GM21423 (cell line): ENCODE results near the gene COL25A1.
"Not testable (repeated sequence)": the region's sequence is repeated elsewhere in the genome, so short reads cannot be mapped to it uniquely, and the experiment has no call there.

ENCODE experiments used
- ATAC-seq: cut with Tn5 transposase; IDR thresholded peaks from one replicate; pipeline ENCODE4 v1.9.1; 2021; ENCODE audit warnings: mild to moderate bottlenecking, moderate library complexity; ENCODE audit not compliant: unreplicated experiment

The COL25A1 gene

DNA sequence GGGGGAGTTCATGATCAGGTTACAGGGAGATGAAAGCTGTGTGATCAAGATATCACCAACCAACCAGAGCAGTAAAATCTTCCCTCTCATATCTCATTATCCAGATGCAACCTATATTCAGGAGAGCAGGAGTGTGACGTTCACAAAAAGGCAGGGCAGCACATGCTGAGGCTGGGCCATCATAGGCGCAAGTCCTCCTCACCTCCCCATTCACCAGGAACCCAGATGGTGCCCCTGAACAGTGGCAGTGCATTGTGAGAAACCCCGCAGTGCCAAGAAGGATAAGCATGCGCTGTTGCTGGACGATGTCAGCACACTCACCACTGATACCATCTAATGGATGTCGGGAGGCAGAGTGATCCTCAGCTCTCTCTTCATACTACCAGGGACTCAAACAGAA lies 170.9 kb downstream of the COL25A1 start:
- no peak for ATAC-seq

DNA sequence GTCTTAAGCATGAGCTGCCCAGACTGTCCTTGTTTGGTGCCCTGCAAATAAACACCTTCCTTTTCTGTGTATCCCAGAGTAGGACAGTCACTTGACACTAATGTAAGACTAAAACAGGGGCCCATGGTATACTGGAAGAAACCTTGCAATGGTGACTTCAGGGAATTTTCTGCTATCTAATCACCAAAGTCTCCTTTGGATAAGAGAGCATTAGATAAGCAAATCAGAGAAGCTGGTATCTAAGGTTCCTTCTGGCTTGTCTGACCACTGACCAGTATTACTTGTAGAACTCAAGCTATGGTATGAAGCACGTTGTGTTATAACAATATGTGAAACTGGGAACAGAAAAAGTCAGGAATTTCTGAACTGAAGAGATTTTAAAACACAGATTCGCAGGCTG lies 173.9 kb downstream of the COL25A1 start:
- no peak for ATAC-seq

DNA sequence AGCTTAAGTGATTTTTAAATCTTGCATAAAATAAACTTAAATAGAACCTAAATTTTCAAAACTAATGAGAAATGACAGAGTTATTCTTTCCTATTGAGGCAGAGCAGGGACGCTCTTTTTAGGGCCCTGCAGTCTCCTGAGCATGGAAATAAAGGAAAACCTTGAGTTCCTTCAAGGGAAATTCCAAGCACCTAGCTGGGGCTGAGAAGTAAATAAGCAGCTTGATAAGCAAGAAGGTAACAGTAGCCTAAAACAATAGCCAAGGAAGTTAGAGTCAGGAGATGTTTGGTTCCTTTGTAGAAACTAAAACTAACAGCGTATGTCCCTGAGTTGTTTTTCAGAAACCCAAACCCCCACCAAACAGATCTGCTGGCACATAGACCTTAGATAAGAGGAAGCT lies 174.6 kb downstream of the COL25A1 start:
- no peak for ATAC-seq

DNA sequence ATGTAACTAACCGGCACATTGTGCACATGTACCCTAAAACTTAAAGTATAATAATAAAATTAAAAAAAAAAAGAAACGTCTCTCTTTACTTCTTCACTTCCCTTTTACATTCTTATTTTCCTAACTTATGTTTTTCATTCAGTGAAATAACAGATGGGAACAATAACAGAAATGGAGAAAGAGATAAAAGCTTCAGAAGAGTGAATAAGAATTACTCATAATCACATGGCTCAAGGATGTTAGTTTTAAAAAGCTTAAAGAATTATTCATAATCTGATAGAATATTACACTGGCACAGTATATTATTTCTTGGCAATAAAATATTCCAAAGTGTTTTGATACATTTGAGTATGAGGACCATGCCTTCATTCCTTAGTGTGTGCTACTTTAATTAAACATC lies 175.6 kb downstream of the COL25A1 start:
- ATAC-seq: no peak

DNA sequence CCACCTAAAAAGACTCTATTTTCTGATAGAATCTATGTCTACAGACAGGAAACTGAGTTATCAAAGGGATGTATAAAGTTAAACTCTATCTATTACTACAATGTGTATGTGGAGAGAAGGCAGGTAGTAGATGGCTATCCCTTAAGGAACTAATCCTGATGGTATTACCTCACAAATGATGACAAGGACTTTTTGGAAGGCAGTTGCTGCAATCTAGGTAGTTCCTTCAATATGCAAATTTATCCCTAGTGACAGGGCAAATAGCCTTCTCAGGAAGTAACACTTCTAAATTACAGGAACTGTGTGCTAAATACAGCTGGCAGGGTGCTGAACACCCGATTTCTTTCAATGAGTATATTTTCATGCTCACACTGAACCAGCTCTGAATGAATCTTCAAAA lies 177.4 kb downstream of the COL25A1 start:
- no peak for ATAC-seq

DNA sequence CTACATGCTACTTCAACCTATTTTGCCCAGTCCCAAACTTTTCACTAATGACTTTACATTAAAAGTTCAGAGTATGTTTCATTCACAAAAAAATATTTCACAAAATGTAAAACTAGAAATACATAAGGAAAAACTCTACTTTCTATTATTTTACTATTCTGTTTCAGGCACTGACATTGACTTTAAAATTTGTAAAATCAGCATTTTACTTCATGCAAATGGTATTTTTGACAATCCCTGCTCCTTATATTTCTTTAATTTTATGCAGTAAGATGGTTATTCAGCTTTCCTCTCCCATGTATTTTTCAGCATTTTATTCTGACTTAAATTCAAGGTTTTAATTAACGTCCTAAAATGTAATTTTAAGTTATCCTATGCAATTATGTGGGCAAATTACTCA lies 178.5 kb downstream of the COL25A1 start:
- ATAC-seq: no peak

DNA sequence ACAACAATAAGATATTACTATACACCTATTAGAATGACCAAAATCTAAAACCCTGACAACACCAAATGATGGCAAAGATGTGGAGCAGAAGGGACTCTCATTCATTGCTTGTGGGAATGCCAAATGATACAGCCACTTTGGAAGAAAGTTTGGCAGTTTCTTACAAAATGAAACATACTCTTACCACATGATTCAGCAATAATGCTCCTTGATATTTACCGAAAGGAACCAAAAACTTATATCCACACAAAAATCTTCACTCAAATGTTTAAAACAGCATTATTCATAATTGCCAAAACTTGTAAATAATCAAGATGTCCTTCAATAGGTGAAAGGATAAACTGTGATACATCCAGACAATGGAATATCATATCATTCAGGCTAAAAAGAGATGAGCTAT lies 180.9 kb downstream of the COL25A1 start:
- ATAC-seq: no peak

DNA sequence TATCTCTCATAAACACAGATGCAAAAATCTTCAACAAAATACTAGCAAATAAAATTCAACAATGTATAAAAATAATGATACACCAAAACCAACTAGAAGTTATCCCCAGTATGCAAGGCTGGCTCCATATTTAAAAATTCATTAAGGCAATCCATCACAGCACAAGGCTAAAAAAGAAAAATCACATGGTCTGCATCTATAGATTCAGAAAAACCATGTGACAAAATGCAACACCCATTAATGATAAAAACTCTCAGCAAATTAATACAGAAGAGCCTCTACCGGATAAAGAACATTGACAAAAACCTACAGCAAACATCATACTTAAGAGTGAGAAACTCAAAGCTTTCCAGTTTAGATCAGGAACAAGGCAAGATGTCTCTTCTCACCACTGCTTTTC lies 182.6 kb downstream of the COL25A1 start:
- ATAC-seq: no peak

DNA sequence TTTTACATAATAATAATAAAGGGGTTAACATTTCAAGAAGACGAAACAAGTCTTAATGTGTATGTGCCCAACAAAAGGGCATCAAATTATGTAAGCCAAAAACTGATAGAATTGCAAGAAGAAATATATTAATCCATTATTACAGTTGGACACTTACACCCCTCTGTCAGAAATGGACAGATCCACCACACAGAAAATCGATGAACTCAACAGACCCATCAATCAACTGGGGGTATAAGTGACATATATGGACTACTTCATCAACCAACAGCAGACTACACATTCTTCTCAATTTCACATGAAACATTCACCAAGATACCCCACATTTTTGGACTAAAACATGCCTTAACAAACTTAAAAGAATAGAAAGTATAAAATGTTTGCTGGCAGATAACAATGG lies 183.8 kb downstream of the COL25A1 start:
- no peak for ATAC-seq

DNA sequence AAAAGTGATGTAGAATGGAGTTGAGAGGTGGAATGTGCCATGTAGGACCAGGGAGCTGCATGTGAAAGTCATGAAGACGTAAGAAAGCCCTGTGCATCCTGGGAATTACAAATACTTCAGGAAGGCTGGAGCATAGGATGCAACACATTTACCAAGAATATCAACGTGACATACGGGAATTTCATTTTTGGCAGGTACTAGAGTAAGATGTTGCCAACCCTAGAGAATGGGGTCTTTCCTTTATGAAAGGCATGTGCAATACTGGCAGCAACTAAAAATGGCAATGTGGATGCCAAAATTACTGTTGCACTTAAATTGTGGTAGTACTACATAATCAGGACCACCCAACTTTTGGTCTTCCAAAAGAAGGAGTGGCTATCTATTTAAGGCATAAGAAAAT lies 188.0 kb downstream of the COL25A1 start:
- ATAC-seq: no peak

DNA sequence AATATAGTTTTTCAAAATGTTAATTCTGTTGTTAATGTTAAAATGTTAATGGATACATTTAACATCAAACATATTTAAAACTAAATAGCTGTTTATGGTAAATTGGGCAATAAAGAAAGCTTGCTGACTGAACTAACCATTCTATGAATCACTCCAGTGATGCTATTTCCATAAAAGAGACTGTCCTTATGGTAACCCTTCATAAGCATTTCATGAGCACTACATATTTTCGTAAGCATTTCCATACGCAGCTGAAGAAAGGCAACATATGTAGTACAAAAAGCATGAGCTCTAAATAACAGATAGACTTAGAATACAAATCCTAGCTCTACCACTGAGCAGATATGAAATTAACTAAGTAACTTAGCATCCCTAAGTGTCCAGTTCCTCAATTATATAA lies 188.9 kb downstream of the COL25A1 start:
- no peak for ATAC-seq

DNA sequence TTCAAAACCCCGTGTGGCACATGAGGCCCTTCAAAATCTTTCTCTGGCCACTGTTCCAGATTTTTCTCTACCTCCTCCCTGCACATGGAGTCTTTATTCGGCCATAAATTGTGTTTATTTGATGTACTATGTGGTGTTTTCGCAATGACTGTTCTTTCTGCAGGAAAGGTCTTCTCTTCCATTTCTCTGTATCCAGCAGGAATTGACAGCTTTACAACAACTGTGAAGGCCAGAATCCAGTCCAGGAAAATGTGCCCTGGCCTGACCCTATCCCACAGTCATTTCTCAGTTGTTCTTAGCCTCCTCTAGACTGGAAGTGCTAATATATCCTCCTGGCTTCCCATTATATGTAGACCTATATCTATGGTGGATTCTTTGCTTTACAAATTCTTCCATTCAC lies 191.4 kb downstream of the COL25A1 start:
- ATAC-seq: no peak

DNA sequence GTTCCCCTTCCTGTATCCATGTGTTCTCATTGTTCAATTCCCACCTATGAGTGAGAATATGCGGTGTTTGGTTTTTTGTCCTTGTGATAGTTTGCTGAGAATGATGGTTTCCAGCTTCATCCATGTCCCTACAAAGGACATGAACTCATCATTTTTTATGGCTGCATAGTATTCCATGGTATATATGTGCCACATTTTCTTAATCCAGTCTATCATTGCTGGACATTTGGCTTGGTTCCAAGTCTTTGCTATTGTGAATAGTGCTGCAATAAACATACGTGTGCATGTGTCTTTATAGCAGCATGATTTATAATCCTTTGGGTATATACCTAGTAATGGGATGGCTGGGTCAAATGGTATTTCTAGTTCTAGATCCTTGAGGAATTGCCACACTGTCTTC lies 194.2 kb downstream of the COL25A1 start:
- not testable (repeated sequence) for ATAC-seq

DNA sequence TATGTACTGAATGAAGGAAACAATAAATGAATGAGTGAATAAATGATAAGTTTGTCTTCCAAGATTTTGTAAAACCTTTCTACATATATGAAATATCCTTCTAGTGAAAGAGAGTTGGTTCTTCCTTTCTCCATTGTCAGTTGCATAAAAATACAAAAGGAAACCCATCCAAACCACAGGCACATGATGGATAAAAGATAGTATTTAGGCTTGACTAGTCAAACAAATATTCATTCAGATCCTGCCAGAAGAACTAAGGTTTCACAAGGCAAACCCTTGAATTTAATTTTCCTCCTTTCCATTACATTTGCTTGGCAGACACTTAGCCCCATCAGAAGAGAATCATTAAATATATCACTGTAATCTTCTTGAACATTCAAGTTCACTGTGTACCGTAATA lies 208.4 kb downstream of the COL25A1 start:
- ATAC-seq: no peak

DNA sequence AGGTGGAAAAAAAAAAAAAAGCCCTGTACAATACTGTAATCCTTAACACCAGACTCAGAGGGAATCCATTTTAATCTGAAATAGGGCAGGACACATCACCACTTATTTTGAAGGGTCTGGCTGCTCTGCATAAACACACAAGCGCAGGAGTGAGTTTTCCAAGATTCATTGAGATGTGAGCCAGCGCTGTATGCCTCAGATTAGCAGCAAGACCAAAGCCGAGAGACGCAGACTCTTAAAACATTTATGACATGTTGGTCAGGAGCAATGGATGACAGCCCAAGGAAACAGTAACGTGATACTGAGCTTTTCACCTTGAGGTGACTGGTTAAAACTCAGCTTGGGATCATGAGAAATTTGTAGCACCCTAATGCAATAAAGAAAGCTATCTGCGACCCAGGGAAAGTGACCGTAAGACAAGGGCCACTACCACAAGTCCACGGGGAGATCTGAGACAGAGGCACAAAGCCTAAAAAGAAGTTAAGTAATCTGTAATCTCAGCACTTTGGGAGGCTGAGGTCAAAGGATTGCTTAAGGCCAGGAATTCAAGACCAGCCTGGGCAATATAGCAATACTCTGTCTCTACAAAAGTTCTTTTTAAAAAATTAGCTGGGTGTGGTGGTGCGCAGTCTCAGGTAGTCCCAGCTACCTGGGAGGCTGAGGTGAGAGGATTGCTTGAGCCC lies 210.6 kb downstream of the COL25A1 start:
- no peak for ATAC-seq

DNA sequence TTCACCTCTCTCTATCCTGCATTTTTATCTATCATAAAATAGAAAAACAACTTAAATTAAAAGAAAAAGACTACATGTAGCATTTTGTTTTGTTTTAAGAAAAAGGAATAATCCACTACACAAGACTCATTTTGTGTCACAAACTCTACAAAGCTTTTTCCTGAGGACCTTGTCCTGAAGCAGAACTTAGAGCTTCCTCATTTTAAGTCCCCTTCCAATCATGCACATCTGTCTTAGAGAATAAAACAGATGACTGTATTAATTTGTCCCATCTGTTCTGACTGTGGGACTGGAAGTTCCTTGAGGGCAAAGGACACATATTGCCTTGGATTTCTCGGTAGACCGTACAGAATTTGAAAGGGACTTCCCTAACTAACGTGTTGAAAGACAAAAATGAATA lies 218.5 kb downstream of the COL25A1 start:
- no peak for ATAC-seq

DNA sequence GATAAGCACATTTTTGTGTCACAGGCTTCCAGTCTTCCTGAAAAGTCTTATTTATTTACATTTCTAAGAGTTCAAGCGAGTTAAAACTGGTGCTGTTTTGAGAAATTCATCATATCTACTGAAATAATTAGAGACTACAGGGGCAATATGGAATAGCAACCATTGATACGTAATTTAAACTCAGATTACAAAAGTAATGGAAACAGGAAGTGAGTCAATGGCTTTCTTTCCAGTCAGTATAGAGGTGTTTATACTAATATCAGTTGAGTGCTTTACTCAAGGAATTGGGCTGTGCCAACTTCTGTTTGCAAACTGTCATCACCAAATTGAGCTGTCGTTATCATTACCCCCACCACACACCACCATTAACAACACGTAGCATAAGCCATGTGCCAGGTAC lies 222.7 kb downstream of the COL25A1 start:
- no peak for ATAC-seq

DNA sequence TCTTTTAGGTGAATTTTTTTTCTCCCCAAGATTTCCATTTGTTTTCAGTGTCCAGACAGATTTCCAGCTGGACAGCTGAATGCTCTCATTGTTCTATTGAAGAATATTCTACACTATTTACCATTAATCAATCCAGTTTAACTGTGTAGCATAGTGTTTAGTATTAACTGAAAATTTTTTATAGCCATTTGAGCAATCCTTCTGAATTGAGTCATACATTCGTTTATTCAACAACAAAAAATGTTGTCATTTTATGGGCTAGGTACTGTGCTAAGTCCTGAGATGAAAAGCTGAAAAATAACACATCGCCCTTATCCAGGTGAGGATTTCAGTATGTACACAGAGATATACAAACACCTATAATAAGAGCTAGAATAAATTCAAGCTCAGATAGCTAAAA lies 223.3 kb downstream of the COL25A1 start:
- ATAC-seq: no peak

DNA sequence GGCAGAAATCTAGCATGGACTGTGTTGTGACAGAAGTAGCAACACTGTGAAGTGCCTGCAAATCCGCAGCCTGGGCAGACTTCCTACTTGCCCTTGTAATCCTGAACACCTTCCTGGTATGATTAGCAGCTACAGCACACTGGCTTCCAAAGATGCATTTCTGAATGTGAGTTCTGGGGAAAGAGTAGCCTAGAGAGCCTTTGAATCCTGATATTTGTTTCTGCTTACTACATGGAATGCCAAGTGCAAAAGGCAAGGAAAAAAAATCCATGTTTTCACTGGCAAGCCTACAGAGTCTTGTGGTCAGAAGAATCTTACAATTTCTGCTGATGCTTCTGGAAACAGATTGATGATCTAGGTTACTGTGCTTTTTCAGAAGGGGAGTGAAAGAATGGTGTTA lies 223.7 kb downstream of the COL25A1 start:
- ATAC-seq: no peak

DNA sequence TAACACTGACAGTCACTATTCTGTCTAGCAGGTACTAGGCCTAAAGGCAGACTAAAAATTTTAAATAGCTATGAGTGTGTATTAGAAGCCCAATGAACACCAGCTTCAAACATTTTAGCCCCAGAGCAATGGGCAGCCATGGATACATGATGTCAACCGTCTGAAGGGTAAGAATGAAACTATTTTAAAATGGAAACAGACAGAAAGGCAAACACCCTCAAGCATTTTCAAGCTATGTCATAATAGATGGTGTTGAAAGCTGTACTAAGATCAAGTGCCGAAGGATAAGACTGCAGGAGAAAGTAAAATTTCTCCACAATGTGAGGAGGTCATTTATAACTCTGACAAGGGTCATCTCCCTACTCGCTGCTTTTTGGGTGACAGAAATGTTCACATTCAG lies 225.0 kb downstream of the COL25A1 start:
- ATAC-seq: no peak

DNA sequence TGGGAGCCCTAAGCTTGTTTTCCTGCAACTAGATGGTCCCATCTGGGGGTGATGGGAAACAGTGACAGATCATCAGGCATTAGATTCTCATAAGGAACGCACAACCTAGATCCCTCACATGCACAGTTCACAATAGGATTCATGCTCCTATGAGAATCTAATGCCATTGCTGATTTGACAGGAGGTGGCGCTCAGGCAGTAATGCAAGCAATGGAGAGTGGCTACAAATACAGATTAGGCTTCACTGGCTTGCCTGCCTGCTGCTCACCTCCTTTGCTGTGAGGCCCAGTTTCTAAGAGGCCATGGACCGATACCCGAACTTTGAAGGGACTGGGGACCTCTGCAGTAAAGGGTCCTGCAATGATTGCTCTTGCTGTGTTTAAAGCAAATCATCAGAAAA lies 225.7 kb downstream of the COL25A1 start:
- ATAC-seq: not testable (repeated sequence)

DNA sequence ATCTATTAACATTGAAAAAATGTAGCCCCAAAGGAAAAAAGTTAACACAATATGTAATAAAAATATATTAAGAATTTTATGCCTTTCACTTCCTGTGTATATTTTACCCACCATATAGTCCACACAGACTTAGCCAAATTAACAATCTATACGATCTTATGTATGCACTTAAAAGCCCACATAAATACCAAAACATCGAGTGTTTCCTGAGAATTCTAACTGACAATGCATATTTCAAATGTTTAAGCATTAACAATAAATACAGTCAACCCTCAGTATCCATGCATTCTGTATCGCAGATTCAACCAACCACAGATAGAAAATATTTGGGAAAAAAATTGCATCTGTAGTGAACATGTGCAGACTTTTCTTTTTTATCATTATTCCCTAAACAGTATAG lies 226.8 kb downstream of the COL25A1 start:
- ATAC-seq: no peak

DNA sequence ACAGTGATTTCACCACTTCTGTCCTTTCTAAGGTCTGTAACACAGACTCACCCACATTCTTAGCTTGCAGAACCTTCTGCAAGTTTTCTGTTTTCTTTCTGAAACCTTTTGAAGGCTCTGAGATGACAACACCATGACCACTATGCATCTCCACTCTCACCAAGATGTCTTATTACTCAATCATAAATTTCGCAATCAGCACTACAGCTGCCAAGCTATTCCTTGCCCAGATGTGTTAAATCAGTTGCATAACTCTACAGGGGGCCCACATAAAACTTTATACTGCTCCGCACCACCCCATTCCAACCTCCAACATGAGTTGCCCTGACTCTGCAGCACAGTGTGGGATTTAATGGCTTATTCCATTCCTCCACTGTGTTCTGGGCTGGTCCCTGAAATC lies 229.9 kb downstream of the COL25A1 start:
- ATAC-seq: no peak
